HepG2 (cell line): Measurements from ENCODE around the gene STRIP1. TPM values are rescaled to one million over a fixed set of nuclear protein-coding genes. Genes with fewer than 3 reads are reported as not detected.

Experiments used
- CEBPG ChIP-seq: IDR thresholded peaks from 2 replicates; pipeline ENCODE4 v1.6.1; 2016
- IRX3 ChIP-seq: sonication (generic); formaldehyde crosslinking; IDR thresholded peaks from 2 replicates; pipeline ENCODE4 v1.8.1; 2023; ENCODE audit warnings: mild to moderate bottlenecking, low read depth, missing genetic modification reagents, borderline replicate concordance
- KMT2B ChIP-seq: IDR thresholded peaks from 2 replicates; pipeline ENCODE4 v1.6.1; 2016; ENCODE audit warnings: missing genetic modification reagents, missing compliant biosample characterization
- MAFK ChIP-seq, 2 experiments: IDR thresholded peaks in 1 of 2; conservative IDR thresholded peaks in 1 of 2; 2 replicates each; pipeline ENCODE4 v1.6.1; 2011; ENCODE audit warnings: improper control_type of control experiment in 2 of 2, low read length in 2 of 2
- MTA1 ChIP-seq: sonication (generic); formaldehyde crosslinking; IDR thresholded peaks from 2 replicates; pipeline ENCODE4 v1.4.0; 2020; ENCODE audit warnings: missing genetic modification reagents, mild to moderate bottlenecking, borderline replicate concordance
- NR2F6 ChIP-seq, 2 experiments: IDR thresholded peaks; 2 replicates each; pipeline ENCODE4 v1.6.1; 2016; ENCODE audit warnings: antibody characterized with exemption in 1 of 2, mild to moderate bottlenecking in 1 of 2
- ZNF510 ChIP-seq: sonication (generic); formaldehyde crosslinking; IDR thresholded peaks from 2 replicates; pipeline ENCODE4 v1.4.0; 2020; ENCODE audit warnings: low read depth, mild to moderate bottlenecking, missing genetic modification reagents
- polyA plus RNA-seq, 8 experiments: library from polyadenylated mRNA; depleted of rRNA in 3 of 8; stranded (reverse) in 7 of 8; unstranded in 1 of 8; fragments of >200 nt; fragmentation: Illumina TruSeq in 4 of 8; extraction: Trizol in 4 of 8; gene quantifications; 2 replicates each; pipeline versions ENCODE4 v1.2.1 to v1.2.3, GENCODE V29; 2011 to 2016; ENCODE audit warnings: low read depth in 4 of 8, missing spikeins in 1 of 8, mixed read lengths in 1 of 8; ENCODE audit not compliant: insufficient read depth in 1 of 8
- total RNA-seq, 5 experiments: library from RNA; depleted of rRNA; stranded (reverse); fragments of >200 nt; fragmentation: Illumina TruSeq; extraction: Trizol; gene quantifications; 2 replicates each; pipeline ENCODE4 v1.2.3, GENCODE V29; 2016; ENCODE audit warnings: low read depth in 1 of 5
- TF ChIP-seq, protein P1 (sequence below): sonication (generic); formaldehyde crosslinking; IDR thresholded peaks from 2 replicates; pipeline ENCODE4 v1.5.1; 2020; ENCODE audit warnings: missing genetic modification reagents, mild to moderate bottlenecking, borderline replicate concordance
- TF ChIP-seq, protein P2 (sequence below): sonication (generic); formaldehyde crosslinking; IDR thresholded peaks from 2 replicates; pipeline ENCODE4 v1.8.1; 2022; ENCODE audit warnings: mild to moderate bottlenecking, missing genetic modification reagents
- TF ChIP-seq, protein P3 (sequence below): sonication (generic); formaldehyde crosslinking; conservative IDR thresholded peaks from 2 replicates; pipeline ENCODE4 v1.8.0; 2022; ENCODE audit warnings: mild to moderate bottlenecking, moderate library complexity, missing genetic modification reagents
- TF ChIP-seq, protein P4 (sequence below): sonication (generic); formaldehyde crosslinking; IDR thresholded peaks from 2 replicates; pipeline ENCODE4 v1.4.0; 2020; ENCODE audit warnings: missing genetic modification reagents
- TF ChIP-seq, protein P5 (sequence below), 2 experiments: sonication (generic) in 1 of 2; formaldehyde crosslinking in 1 of 2; IDR thresholded peaks; 2 replicates each; pipeline versions ENCODE4 v1.4.0 to v1.6.1; 2016 to 2020; ENCODE audit warnings: borderline replicate concordance in 1 of 2, low read depth in 1 of 2, mild to moderate bottlenecking in 1 of 2, missing genetic modification reagents in 1 of 2
- TF ChIP-seq, protein P6 (sequence below): sonication (generic); formaldehyde crosslinking; IDR thresholded peaks from 2 replicates; pipeline ENCODE4 v1.4.0; 2020; ENCODE audit warnings: missing genetic modification reagents
- TF ChIP-seq, protein P7 (sequence below): sonication (generic); formaldehyde crosslinking; IDR thresholded peaks from 2 replicates; pipeline ENCODE4 v1.4.0; 2020; ENCODE audit warnings: missing genetic modification reagents, borderline replicate concordance

Gene STRIP1
- total and polyA plus RNA-seq, 2 of the 13 experiments (the other 11 are each of a cell fraction or from before 2014, with no cell fraction given) = 20.9 to 27.9 TPM

DNA sequence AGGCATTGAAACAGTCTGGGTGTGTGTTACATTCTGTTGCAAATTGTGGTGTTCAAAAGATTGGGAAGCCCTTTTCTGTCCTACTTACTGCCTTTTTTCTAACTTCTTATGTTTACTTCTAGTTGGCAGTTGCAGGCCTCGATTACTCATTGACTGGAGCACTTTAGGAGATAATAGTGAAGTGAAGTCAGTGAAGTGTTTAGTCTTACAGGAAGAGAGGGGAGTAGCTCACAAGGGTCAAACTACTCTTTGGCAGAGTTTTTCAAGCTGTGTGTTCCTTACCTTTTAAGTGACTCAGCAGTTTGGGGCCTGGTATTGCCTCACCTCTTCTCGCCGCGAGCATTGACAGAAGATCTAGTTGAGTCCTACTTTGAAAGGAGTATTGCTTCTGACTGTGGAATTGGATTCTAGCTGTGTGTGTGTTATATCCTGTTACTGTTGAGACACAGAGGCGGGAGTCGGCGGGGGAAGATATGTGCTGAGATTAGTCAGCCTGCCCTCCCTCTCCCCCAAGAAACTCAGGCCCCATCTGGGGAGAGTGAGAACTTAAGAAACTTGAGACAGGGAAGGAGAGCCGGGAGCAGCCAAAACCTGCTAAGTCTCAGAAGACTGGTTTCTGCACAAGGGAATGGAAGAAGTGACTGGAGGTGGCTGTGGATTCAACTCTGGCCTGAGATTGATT, 30.5 kb upstream of the STRIP1 start (continued):
- TF ChIP-seq ZNF510 (no peak), NR2F6 (IDR thresholded peaks at IDR 0.05) (no peak), NR2F6 (CRISPR knock-in tag; IDR thresholded peaks at IDR 0.05) (no peak), MAFK (conservative IDR thresholded peaks at IDR 0.05 in 1 of 2, IDR thresholded peaks at IDR 0.05 in 1 of 2; ENCODE audit: low read length in 2 of 2) (peak; percentile 89 to 95), CEBPG (peak; percentile 85), KMT2B (CRISPR knock-in tag) (no peak), MTA1 (CRISPR knock-in tag) (no peak), IRX3 (no peak)
- TF ChIP-seq, protein P1, sequence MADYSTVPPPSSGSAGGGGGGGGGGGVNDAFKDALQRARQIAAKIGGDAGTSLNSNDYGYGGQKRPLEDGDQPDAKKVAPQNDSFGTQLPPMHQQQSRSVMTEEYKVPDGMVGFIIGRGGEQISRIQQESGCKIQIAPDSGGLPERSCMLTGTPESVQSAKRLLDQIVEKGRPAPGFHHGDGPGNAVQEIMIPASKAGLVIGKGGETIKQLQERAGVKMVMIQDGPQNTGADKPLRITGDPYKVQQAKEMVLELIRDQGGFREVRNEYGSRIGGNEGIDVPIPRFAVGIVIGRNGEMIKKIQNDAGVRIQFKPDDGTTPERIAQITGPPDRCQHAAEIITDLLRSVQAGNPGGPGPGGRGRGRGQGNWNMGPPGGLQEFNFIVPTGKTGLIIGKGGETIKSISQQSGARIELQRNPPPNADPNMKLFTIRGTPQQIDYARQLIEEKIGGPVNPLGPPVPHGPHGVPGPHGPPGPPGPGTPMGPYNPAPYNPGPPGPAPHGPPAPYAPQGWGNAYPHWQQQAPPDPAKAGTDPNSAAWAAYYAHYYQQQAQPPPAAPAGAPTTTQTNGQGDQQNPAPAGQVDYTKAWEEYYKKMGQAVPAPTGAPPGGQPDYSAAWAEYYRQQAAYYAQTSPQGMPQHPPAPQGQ = no peak
- TF ChIP-seq, protein P2, sequence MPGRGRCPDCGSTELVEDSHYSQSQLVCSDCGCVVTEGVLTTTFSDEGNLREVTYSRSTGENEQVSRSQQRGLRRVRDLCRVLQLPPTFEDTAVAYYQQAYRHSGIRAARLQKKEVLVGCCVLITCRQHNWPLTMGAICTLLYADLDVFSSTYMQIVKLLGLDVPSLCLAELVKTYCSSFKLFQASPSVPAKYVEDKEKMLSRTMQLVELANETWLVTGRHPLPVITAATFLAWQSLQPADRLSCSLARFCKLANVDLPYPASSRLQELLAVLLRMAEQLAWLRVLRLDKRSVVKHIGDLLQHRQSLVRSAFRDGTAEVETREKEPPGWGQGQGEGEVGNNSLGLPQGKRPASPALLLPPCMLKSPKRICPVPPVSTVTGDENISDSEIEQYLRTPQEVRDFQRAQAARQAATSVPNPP (CRISPR knock-in tag) = no peak
- TF ChIP-seq, protein P3, sequence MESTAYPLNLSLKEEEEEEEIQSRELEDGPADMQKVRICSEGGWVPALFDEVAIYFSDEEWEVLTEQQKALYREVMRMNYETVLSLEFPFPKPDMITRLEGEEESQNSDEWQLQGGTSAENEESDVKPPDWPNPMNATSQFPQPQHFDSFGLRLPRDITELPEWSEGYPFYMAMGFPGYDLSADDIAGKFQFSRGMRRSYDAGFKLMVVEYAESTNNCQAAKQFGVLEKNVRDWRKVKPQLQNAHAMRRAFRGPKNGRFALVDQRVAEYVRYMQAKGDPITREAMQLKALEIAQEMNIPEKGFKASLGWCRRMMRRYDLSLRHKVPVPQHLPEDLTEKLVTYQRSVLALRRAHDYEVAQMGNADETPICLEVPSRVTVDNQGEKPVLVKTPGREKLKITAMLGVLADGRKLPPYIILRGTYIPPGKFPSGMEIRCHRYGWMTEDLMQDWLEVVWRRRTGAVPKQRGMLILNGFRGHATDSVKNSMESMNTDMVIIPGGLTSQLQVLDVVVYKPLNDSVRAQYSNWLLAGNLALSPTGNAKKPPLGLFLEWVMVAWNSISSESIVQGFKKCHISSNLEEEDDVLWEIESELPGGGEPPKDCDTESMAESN = 0 out of 2 replicates have a peak, but pooled peaks have one; percentile 18
- TF ChIP-seq, protein P4, sequence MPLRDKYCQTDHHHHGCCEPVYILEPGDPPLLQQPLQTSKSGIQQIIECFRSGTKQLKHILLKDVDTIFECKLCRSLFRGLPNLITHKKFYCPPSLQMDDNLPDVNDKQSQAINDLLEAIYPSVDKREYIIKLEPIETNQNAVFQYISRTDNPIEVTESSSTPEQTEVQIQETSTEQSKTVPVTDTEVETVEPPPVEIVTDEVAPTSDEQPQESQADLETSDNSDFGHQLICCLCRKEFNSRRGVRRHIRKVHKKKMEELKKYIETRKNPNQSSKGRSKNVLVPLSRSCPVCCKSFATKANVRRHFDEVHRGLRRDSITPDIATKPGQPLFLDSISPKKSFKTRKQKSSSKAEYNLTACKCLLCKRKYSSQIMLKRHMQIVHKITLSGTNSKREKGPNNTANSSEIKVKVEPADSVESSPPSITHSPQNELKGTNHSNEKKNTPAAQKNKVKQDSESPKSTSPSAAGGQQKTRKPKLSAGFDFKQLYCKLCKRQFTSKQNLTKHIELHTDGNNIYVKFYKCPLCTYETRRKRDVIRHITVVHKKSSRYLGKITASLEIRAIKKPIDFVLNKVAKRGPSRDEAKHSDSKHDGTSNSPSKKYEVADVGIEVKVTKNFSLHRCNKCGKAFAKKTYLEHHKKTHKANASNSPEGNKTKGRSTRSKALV = no peak
- TF ChIP-seq, protein P5, sequence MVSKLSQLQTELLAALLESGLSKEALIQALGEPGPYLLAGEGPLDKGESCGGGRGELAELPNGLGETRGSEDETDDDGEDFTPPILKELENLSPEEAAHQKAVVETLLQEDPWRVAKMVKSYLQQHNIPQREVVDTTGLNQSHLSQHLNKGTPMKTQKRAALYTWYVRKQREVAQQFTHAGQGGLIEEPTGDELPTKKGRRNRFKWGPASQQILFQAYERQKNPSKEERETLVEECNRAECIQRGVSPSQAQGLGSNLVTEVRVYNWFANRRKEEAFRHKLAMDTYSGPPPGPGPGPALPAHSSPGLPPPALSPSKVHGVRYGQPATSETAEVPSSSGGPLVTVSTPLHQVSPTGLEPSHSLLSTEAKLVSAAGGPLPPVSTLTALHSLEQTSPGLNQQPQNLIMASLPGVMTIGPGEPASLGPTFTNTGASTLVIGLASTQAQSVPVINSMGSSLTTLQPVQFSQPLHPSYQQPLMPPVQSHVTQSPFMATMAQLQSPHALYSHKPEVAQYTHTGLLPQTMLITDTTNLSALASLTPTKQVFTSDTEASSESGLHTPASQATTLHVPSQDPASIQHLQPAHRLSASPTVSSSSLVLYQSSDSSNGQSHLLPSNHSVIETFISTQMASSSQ (IDR thresholded peaks at IDR 0.05; ENCODE audit: low read depth) = no peak
- TF ChIP-seq, protein P5 (CRISPR knock-in tag; IDR thresholded peaks at IDR 0.05; ENCODE audit: borderline replicate concordance) = no peak
- TF ChIP-seq, protein P6, sequence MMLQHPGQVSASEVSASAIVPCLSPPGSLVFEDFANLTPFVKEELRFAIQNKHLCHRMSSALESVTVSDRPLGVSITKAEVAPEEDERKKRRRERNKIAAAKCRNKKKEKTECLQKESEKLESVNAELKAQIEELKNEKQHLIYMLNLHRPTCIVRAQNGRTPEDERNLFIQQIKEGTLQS (CRISPR knock-in tag) = peak; percentile 59; the same call in 1 of the 2 replicates
- TF ChIP-seq, protein P7, sequence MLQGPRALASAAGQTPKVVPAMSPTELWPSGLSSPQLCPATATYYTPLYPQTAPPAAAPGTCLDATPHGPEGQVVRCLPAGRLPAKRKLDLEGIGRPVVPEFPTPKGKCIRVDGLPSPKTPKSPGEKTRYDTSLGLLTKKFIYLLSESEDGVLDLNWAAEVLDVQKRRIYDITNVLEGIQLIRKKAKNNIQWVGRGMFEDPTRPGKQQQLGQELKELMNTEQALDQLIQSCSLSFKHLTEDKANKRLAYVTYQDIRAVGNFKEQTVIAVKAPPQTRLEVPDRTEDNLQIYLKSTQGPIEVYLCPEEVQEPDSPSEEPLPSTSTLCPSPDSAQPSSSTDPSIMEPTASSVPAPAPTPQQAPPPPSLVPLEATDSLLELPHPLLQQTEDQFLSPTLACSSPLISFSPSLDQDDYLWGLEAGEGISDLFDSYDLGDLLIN (CRISPR knock-in tag) = no peak
